ENCODE measurements around the gene ACTRT2. TPM values are rescaled to one million over a fixed set of nuclear protein-coding genes. Genes with fewer than 3 reads are reported as not detected.

The ACTRT2 gene
- total RNA-seq, 1 experiment from 2014 or later = not detected

DNA sequence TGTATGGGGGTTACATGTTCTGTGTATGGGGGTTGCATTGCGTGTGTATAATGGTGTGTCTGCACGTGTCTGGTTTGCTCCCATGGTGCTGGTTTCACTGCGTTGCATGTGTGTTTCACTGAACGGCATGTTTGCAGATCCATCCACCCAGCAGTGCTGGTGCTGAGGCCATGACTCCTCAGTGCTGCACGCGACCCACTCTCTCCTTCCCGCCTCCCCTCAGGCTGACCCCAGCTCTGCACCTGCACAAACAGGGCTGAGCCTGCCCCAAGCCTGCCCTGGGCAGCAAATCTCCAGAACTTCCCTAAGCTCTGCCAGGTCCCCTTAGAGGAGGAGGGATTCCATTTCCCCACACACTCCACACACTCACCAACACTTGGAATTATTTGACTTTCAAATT lies 18.7 kb downstream of the ACTRT2 start:
- WGBS (ENCODE audit: extremely low coverage, insufficient read length, low lambda C conversion rate) = no CpG with 5 or more reads among the region's 7 CpGs
- H2BK20ac ChIP-seq (ENCODE audit: low read depth, low read length, poor library complexity, severe bottlenecking) = no peak overlapping the region
- no peak overlapping the region for H2BK12ac ChIP-seq (ENCODE audit: insufficient read length, low read depth, low read length)
- H3K27ac Mint-ChIP-seq = no peak overlapping the region
- H3K23ac ChIP-seq (ENCODE audit: insufficient read length, low read depth, low read length) = no peak overlapping the region
- no peak overlapping the region for H3K4me2 ChIP-seq (ENCODE audit: insufficient read depth, insufficient read length, low read length)
- no peaks in the 10 kb centered on the region for H3K23me2 ChIP-seq (ENCODE audit: insufficient read length, low read depth, low read length, poor library complexity, severe bottlenecking)
- DNase-seq = no peak
- H3T11ph ChIP-seq (ENCODE audit: low read length) = no peak overlapping the region
- H4K20me1 ChIP-seq (ENCODE audit: control insufficient read depth, insufficient read depth, insufficient read length) = no peaks in the 10 kb centered on the region
- peaks cover 0 to 13% (median 0%) of the 10 kb centered on the region in 3 experiments; a peak in 1 of 7 replicates for H3K36me3 Mint-ChIP-seq (ENCODE audit: insufficient read depth in 1 of 3, low read depth in 3 of 3)
- H4K8ac ChIP-seq (replicated peaks; ENCODE audit: insufficient read length, low read depth, low read length) = no peak overlapping the region
- H3K14ac ChIP-seq (ENCODE audit: insufficient read depth, low read length) = no peak overlapping the region
- peaks cover 0 to 34% of the 10 kb centered on the region in 2 experiments; a peak in 2 of 5 replicates for H3K9me3 Mint-ChIP-seq
- no peak overlapping the region for H2AK5ac ChIP-seq (ENCODE audit: insufficient read length, low read length)
- no peaks in the 10 kb centered on the region for H3K79me1 ChIP-seq (ENCODE audit: insufficient read depth, low read depth, low read length, poor library complexity, severe bottlenecking)
- TF ChIP-seq, protein P1, sequence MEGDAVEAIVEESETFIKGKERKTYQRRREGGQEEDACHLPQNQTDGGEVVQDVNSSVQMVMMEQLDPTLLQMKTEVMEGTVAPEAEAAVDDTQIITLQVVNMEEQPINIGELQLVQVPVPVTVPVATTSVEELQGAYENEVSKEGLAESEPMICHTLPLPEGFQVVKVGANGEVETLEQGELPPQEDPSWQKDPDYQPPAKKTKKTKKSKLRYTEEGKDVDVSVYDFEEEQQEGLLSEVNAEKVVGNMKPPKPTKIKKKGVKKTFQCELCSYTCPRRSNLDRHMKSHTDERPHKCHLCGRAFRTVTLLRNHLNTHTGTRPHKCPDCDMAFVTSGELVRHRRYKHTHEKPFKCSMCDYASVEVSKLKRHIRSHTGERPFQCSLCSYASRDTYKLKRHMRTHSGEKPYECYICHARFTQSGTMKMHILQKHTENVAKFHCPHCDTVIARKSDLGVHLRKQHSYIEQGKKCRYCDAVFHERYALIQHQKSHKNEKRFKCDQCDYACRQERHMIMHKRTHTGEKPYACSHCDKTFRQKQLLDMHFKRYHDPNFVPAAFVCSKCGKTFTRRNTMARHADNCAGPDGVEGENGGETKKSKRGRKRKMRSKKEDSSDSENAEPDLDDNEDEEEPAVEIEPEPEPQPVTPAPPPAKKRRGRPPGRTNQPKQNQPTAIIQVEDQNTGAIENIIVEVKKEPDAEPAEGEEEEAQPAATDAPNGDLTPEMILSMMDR (conservative IDR thresholded peaks at IDR 0.05) = no peak
- H3K18ac ChIP-seq (ENCODE audit: insufficient read length, low read depth, low read length) = no peak overlapping the region
- H4K5ac ChIP-seq (ENCODE audit: insufficient read length, low read depth, low read length) = no peak overlapping the region
- peaks cover 4% of the 10 kb centered on the region for H3K27me3 Mint-ChIP-seq (ENCODE audit: low read depth)
- H3K27me3 ChIP-seq (ENCODE audit: insufficient read depth, low read length) = no peaks in the 10 kb centered on the region
- H3K4me3 Mint-ChIP-seq = no peak overlapping the region
- no peak overlapping the region for H3K27ac ChIP-seq (ENCODE audit: insufficient read length, low read depth, low read length)
- H2BK15ac ChIP-seq (ENCODE audit: low read depth, low read length) = no peak overlapping the region
- H3K56ac ChIP-seq (ENCODE audit: insufficient read length, low read depth, low read length) = no peak overlapping the region
- no peak overlapping the region for H3K4ac ChIP-seq (ENCODE audit: low read depth, low read length)
- no peak overlapping the region for H2BK5ac ChIP-seq (ENCODE audit: insufficient read length, low read length)
- H2BK120ac ChIP-seq (ENCODE audit: low read depth, low read length, poor library complexity, severe bottlenecking) = no peak overlapping the region
- H3K9ac ChIP-seq (ENCODE audit: extremely low read depth, insufficient read length, low read length) = no peak overlapping the region
- no peaks in the 10 kb centered on the region for H3K79me2 ChIP-seq (ENCODE audit: insufficient read depth, low read length)
- no peak overlapping the region for H2AFZ ChIP-seq (ENCODE audit: low read length)
- peaks cover 0 to 3% of the 10 kb centered on the region in 2 experiments; a peak in 1 of 4 replicates for H3K4me1 Mint-ChIP-seq
- peaks cover 20% of the 10 kb centered on the region for H3K9me3 ChIP-seq (ENCODE audit: control insufficient read depth, low read depth, low read length)
- no peak overlapping the region for H4K91ac ChIP-seq (ENCODE audit: insufficient read length, low read depth, low read length)
- no peaks in the 10 kb centered on the region for H3K4me1 ChIP-seq (ENCODE audit: insufficient read depth, low read length)
